Measurements from ENCODE around the gene PF4V1. TPM values are rescaled to one million over a fixed set of nuclear protein-coding genes. Genes with fewer than 3 reads are reported as not detected.

PF4V1 gene
- total RNA-seq, 1 experiment from 2014 or later: not detected

- Mint-ChIP-seq H3K4me3 (ENCODE audit: low read depth, unreplicated experiment) (no peak overlapping the region), H3K4me1 (ENCODE audit: low read depth, unreplicated experiment) (no peaks in the 10 kb centered on the region), H3K27me3 (ENCODE audit: unreplicated experiment) (no peaks in the 10 kb centered on the region), H3K9me3 (ENCODE audit: low read depth, unreplicated experiment) (peaks cover 6% of the 10 kb centered on the region), H3K27ac (ENCODE audit: unreplicated experiment) (no peak overlapping the region), H3K36me3 (ENCODE audit: insufficient read depth, unreplicated experiment) (peaks cover 3% of the 10 kb centered on the region)
- no peak for DNase-seq
- BruUV-seq (replicated peaks): no TSS peak
- CTCF ChIA-PET: interaction anchor here (0.6 kb wide), 1 partner anchor 10 kb away, joined by 4 read pairs; no protein-coding TSS in a partner anchor
- no peak for TF ChIP-seq CTCF (IDR thresholded peaks at IDR 0.05; ENCODE audit: unreplicated experiment)
- intact Hi-C loops (cut with micrococcal nuclease; ENCODE audit: unreplicated experiment): no loop called here
Measured at GRCh38 chr4:73831569-73831968, 21.5 kb upstream of the PF4V1 start.

- H3K4me1 Mint-ChIP-seq (ENCODE audit: low read depth, unreplicated experiment): no peaks in the 10 kb centered on the region
- no peak for TF ChIP-seq CTCF (IDR thresholded peaks at IDR 0.05; ENCODE audit: unreplicated experiment)
- peaks cover 10% of the 10 kb centered on the region for H3K36me3 Mint-ChIP-seq (ENCODE audit: insufficient read depth, unreplicated experiment)
- H3K27me3 Mint-ChIP-seq (ENCODE audit: unreplicated experiment): no peaks in the 10 kb centered on the region
- CTCF ChIA-PET: no interaction called here
- DNase-seq: no peak
- no peak overlapping the region for H3K4me3 Mint-ChIP-seq (ENCODE audit: low read depth, unreplicated experiment)
- peaks cover 2% of the 10 kb centered on the region for H3K9me3 Mint-ChIP-seq (ENCODE audit: low read depth, unreplicated experiment)
- H3K27ac Mint-ChIP-seq (ENCODE audit: unreplicated experiment): no peak overlapping the region
- BruUV-seq (replicated peaks): no TSS peak
- intact Hi-C loops (cut with micrococcal nuclease; ENCODE audit: unreplicated experiment): no loop called here
Measured at GRCh38 chr4:73832651-73833237, 20.4 kb upstream of the PF4V1 start.

- BruUV-seq (replicated peaks): TSS peak; percentile 83
- Mint-ChIP-seq H3K9me3 (ENCODE audit: low read depth, unreplicated experiment) (peaks cover 2% of the 10 kb centered on the region), H3K4me1 (ENCODE audit: low read depth, unreplicated experiment) (peaks cover 14% of the 10 kb centered on the region), H3K27me3 (ENCODE audit: unreplicated experiment) (no peaks in the 10 kb centered on the region), H3K4me3 (ENCODE audit: low read depth, unreplicated experiment) (peak within 1 kb of the TSS; percentile 75), H3K36me3 (ENCODE audit: insufficient read depth, unreplicated experiment) (peaks cover 27% of the 10 kb centered on the region), H3K27ac (ENCODE audit: unreplicated experiment) (peak within 1 kb of the TSS; percentile 19)
- CTCF ChIA-PET: interaction anchor here (0.6 to 0.8 kb wide), 4 partner anchors 28 to 208 kb away, joined by 3 to 4 read pairs (median 4); no protein-coding TSS in a partner anchor
- TF ChIP-seq CTCF (IDR thresholded peaks at IDR 0.05; ENCODE audit: unreplicated experiment): no peak
- DNase-seq: peak; percentile 56
- intact Hi-C loops (cut with micrococcal nuclease; ENCODE audit: unreplicated experiment): no loop called here
Measured at GRCh38 chr4:73836373-73837279, 16.5 kb upstream of the PF4V1 start, which contains the start of gene CXCL6. TSS of gene CXCL6 (plus strand) at chr4:73836678. CDS start at chr4:73836751, 73 bp downstream.

GRCh38 chr4:73839071-73839470, 14.0 kb upstream of the PF4V1 start:
- Mint-ChIP-seq H3K36me3 (ENCODE audit: insufficient read depth, unreplicated experiment) (peaks cover 28% of the 10 kb centered on the region), H3K27me3 (ENCODE audit: unreplicated experiment) (no peaks in the 10 kb centered on the region), H3K9me3 (ENCODE audit: low read depth, unreplicated experiment) (peaks cover 2% of the 10 kb centered on the region), H3K4me1 (ENCODE audit: low read depth, unreplicated experiment) (peaks cover 26% of the 10 kb centered on the region), H3K4me3 (ENCODE audit: low read depth, unreplicated experiment) (peak overlapping the region; percentile 64), H3K27ac (ENCODE audit: unreplicated experiment) (peak overlapping the region; percentile 68)
- CTCF ChIA-PET: no interaction called here
- TF ChIP-seq CTCF (IDR thresholded peaks at IDR 0.05; ENCODE audit: unreplicated experiment): no peak
- intact Hi-C loops (cut with micrococcal nuclease; ENCODE audit: unreplicated experiment): loop anchor here (2.0 kb wide), 1 partner anchor 26 kb away; no protein-coding TSS in a partner anchor
- no peak for DNase-seq
- no TSS peak for BruUV-seq (replicated peaks)
